OCI-LY1 (cell line): ENCODE results near the gene GRIK2.

ENCODE experiments used
- EZH2 ChIP-seq: fragments of 200-600 bp; sonication (generic), shearing (Covaris generic); IDR thresholded peaks from 2 replicates; pipeline ENCODE4 v1.8.0; 2017; ENCODE audit warnings: borderline replicate concordance, mixed run types, mild to moderate bottlenecking, antibody characterized with exemption, low read length, moderate library complexity, mixed read lengths
- TF ChIP-seq, protein P1 (sequence below): fragments of 200-600 bp; sonication (generic), shearing (Covaris generic); IDR thresholded peaks from 2 replicates; pipeline ENCODE4 v1.5.1; 2017; ENCODE audit warnings: mild to moderate bottlenecking, antibody characterized with exemption, low read length, moderate library complexity, mixed read lengths

DNA sequence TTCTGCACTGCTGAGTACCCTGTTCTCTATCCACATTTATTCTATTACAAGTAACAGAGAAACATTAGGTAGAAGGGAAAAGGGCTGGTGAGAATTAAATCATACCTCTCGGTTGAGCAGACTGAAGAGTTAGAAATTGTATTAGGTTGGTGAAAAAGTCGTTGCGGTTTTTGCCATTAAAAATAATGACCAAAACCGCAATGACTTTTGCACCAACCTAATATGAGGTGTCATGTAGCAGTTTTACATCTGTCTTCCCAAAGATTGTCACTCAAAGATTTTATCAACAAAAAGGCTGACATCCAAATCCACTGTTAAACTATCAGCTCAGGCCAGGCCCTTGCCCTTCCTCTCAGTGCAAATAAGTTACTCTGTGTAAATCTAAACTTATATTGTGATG, 28.3 kb upstream of the GRIK2 start:
- TF ChIP-seq, protein P1, sequence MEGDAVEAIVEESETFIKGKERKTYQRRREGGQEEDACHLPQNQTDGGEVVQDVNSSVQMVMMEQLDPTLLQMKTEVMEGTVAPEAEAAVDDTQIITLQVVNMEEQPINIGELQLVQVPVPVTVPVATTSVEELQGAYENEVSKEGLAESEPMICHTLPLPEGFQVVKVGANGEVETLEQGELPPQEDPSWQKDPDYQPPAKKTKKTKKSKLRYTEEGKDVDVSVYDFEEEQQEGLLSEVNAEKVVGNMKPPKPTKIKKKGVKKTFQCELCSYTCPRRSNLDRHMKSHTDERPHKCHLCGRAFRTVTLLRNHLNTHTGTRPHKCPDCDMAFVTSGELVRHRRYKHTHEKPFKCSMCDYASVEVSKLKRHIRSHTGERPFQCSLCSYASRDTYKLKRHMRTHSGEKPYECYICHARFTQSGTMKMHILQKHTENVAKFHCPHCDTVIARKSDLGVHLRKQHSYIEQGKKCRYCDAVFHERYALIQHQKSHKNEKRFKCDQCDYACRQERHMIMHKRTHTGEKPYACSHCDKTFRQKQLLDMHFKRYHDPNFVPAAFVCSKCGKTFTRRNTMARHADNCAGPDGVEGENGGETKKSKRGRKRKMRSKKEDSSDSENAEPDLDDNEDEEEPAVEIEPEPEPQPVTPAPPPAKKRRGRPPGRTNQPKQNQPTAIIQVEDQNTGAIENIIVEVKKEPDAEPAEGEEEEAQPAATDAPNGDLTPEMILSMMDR: no peak
- TF ChIP-seq EZH2: no peak
